PC-3 (cell line): ENCODE measurements around the gene ST8SIA5. TPM values are rescaled to one million over a fixed set of nuclear protein-coding genes. Genes with fewer than 3 reads are reported as not detected.

Experiments used
- ATAC-seq: fragments of 200-7000 bp; cut with Tn5 transposase; 2 replicates; pipeline ENCODE4 v1.9.1; 2020; ENCODE audit warnings: mild to moderate bottlenecking, moderate library complexity
- BruUV-seq: library from RNA; stranded (reverse); fragments of 400-500 nt; replicated peaks from 2 replicates; lab custom pipeline; 2021; lab: Mats Ljungman, UMichigan
- CTCF ChIA-PET: fragments of 300-600 bp; sonication (Branson Sonifier 250); formaldehyde crosslinking; loops from one replicate; lab custom pipeline; 2022; ENCODE audit warnings: antibody characterized with exemption; lab: Charles Lee
- POLR2A ChIA-PET: fragments of 300-600 bp; sonication (Branson Sonifier 250); formaldehyde crosslinking; loops from one replicate; lab custom pipeline; 2022; ENCODE audit warnings: antibody characterized with exemption; ENCODE audit not compliant: unreplicated experiment; lab: Charles Lee
- DNase-seq: peaks from one replicate; pipeline ENCODE4 v3.0.0-alpha.2; 2015
- H2AFZ ChIP-seq: fragments of 300-600 bp; sonication (generic); 2 replicates; pipeline ENCODE4 v1.6.0; 2016; ENCODE audit warnings: antibody characterized with exemption, low read length
- H3F3A ChIP-seq: fragments of 300-600 bp; sonication (generic); one replicate; pipeline ENCODE4 v1.6.0; 2017; ENCODE audit warnings: antibody characterized with exemption, low read length, control low read depth, mild to moderate bottlenecking; ENCODE audit not compliant: unreplicated experiment
- H3K27ac ChIP-seq: fragments of 300-600 bp; sonication (generic); 2 replicates; pipeline ENCODE4 v1.5.1; 2016; ENCODE audit warnings: mild to moderate bottlenecking, low read length
- H3K27me3 ChIP-seq: fragments of 300-600 bp; sonication (generic); 2 replicates; pipeline ENCODE4 v1.6.1; 2016; ENCODE audit warnings: low read length, mixed read lengths
- H3K36me3 ChIP-seq: fragments of 300-600 bp; sonication (generic); 2 replicates; pipeline ENCODE4 v1.6.1; 2016; ENCODE audit warnings: low read depth, mixed run types, low read length, mixed read lengths
- H3K4me1 ChIP-seq: fragments of 300-600 bp; sonication (generic); 2 replicates; pipeline ENCODE4 v1.5.1; 2016; ENCODE audit warnings: low read length; ENCODE audit not compliant: insufficient read depth
- H3K4me2 ChIP-seq: fragments of 300-600 bp; sonication (generic); 2 replicates; pipeline ENCODE4 v1.6.0; 2016; ENCODE audit warnings: low read length
- H3K4me3 ChIP-seq: fragments of 300-600 bp; sonication (generic); 2 replicates; pipeline ENCODE4 v1.5.1; 2016; ENCODE audit warnings: mild to moderate bottlenecking, low read length, mixed read lengths
- H3K79me2 ChIP-seq: fragments of 300-600 bp; sonication (generic); 2 replicates; pipeline ENCODE4 v1.6.1; 2017; ENCODE audit warnings: low read length, mixed read lengths
- H3K9ac ChIP-seq: fragments of 300-600 bp; sonication (generic); 2 replicates; pipeline ENCODE4 v1.6.0; 2016; ENCODE audit warnings: mild to moderate bottlenecking, low read length
- H3K9me2 ChIP-seq: fragments of 300-600 bp; sonication (generic); replicated peaks from 2 replicates; pipeline ENCODE4 v1.6.1; 2016; ENCODE audit warnings: mixed run types, low read length, mixed read lengths
- H3K9me3 ChIP-seq: fragments of 300-600 bp; sonication (generic); 2 replicates; pipeline ENCODE4 v1.6.1; 2016; ENCODE audit warnings: low read length, mixed read lengths
- H4K20me1 ChIP-seq: fragments of 300-600 bp; sonication (generic); 2 replicates; pipeline ENCODE4 v1.6.1; 2016; ENCODE audit warnings: low read length, mixed read lengths
- EZH2 ChIP-seq: fragments of 300-600 bp; sonication (generic); IDR thresholded peaks from one replicate; pipeline ENCODE4 v1.6.1; 2017; ENCODE audit warnings: antibody characterized with exemption, mild to moderate bottlenecking, low read length; ENCODE audit not compliant: unreplicated experiment
- EZH2phosphoT487 ChIP-seq: fragments of 300-600 bp; sonication (generic); IDR thresholded peaks from 2 replicates; pipeline ENCODE4 v1.6.1; 2018; ENCODE audit warnings: mild to moderate bottlenecking, antibody characterized with exemption, low read length, borderline replicate concordance
- intact Hi-C: fragments of 100-400 bp; cut with micrococcal nuclease; formaldehyde crosslinking; loops from 2 replicates; pipeline ENCODE4 v1.9.0; 2023
- total RNA-seq: library from RNA; depleted of rRNA; stranded (reverse); fragments of >200 nt; gene quantifications from 2 replicates; pipeline ENCODE4 v1.2.3, GENCODE V29; 2014
- TF ChIP-seq, protein P1 (sequence below): fragments of 300-600 bp; sonication (generic); conservative IDR thresholded peaks from 2 replicates; pipeline ENCODE4 v1.5.1; 2017; ENCODE audit warnings: antibody characterized with exemption, low read depth, mild to moderate bottlenecking, low read length

ST8SIA5 gene
- total RNA-seq, 1 experiment from 2014 or later: 0.04 TPM

DNA sequence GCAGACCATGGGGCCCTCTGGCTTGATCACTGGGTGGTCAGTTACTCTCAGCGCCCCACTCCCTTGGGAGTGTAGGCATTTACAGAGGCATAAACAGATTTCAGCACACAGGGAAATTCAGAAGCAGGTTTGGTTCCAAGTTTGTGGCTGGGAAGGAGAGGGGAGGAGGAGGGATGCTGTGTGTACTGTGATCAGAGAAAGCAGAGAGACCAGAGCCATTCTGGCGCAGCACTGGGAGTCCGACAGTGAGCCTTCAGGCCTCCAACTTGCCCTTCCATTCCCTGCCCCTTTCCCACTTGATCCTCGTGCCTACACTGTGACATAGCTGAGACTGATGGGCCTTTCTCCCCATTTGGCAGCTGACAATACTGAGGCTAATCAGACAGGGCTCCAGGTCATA, 52.0 kb downstream of the ST8SIA5 start:
- Histone ChIP-seq H3K9ac (no peak overlapping the region), H4K20me1 (no peaks in the 10 kb centered on the region), H3K9me2 (no peaks in the 10 kb centered on the region), H3K4me3 (no peak overlapping the region), H3K27ac (no peak overlapping the region), H3K4me1 (peaks cover 7% of the 10 kb centered on the region; the same call in 1 of the 2 replicates), H3K4me2 (no peak overlapping the region), H3K79me2 (no peaks in the 10 kb centered on the region), H3K27me3 (no peaks in the 10 kb centered on the region), H3K36me3 (no peaks in the 10 kb centered on the region), H3F3A (no peaks in the 10 kb centered on the region), H2AFZ (no peak overlapping the region), H3K9me3 (no peaks in the 10 kb centered on the region)
- ATAC-seq: no peak
- TF ChIP-seq EZH2phosphoT487 (no peak), EZH2 (no peak)
- TF ChIP-seq, protein P1, sequence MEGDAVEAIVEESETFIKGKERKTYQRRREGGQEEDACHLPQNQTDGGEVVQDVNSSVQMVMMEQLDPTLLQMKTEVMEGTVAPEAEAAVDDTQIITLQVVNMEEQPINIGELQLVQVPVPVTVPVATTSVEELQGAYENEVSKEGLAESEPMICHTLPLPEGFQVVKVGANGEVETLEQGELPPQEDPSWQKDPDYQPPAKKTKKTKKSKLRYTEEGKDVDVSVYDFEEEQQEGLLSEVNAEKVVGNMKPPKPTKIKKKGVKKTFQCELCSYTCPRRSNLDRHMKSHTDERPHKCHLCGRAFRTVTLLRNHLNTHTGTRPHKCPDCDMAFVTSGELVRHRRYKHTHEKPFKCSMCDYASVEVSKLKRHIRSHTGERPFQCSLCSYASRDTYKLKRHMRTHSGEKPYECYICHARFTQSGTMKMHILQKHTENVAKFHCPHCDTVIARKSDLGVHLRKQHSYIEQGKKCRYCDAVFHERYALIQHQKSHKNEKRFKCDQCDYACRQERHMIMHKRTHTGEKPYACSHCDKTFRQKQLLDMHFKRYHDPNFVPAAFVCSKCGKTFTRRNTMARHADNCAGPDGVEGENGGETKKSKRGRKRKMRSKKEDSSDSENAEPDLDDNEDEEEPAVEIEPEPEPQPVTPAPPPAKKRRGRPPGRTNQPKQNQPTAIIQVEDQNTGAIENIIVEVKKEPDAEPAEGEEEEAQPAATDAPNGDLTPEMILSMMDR: no peak
- no TSS peak for BruUV-seq
- CTCF ChIA-PET: no interaction called here
- POLR2A ChIA-PET: no interaction called here
- intact Hi-C loops: no loop called here
- DNase-seq: no peak

DNA sequence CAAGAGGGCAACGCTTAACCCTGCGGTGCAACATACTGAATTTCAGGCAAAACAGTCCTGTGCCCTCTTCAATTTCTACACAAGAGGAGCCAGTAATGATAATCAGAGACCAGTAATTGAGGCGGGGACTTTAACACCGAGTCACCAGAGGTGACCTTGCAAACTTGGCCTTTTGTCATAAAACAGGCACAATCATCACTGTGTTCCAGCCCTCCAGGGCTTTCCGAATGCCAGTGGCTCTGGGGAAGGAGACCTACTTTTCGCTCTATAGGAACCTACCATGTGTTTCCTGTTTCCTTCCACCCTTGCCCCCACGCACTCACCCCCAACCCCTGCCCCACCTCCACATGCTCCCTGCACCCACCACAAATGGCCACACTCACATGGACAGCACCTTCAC, 52.7 kb downstream of the ST8SIA5 start:
- DNase-seq (no peak), ATAC-seq (no peak)
- no peaks in the 10 kb centered on the region for H3K79me2 ChIP-seq
- no TSS peak for BruUV-seq
- H3K4me3 ChIP-seq: no peak overlapping the region
- ChIA-PET POLR2A (no interaction called here), CTCF (no interaction called here)
- no peak overlapping the region for H3K27ac ChIP-seq
- no peaks in the 10 kb centered on the region for H3F3A ChIP-seq
- H3K9ac ChIP-seq: no peak overlapping the region
- no peaks in the 10 kb centered on the region for H4K20me1 ChIP-seq
- H3K9me2 ChIP-seq: no peaks in the 10 kb centered on the region
- intact Hi-C loops: no loop called here
- H3K36me3 ChIP-seq: no peaks in the 10 kb centered on the region
- TF ChIP-seq EZH2 (no peak), EZH2phosphoT487 (no peak)
- TF ChIP-seq, protein P1: no peak
- H3K4me2 ChIP-seq: no peak overlapping the region
- H3K9me3 ChIP-seq: no peaks in the 10 kb centered on the region
- no peaks in the 10 kb centered on the region for H3K27me3 ChIP-seq
- peaks cover 7% of the 10 kb centered on the region; the same call in 1 of the 2 replicates for H3K4me1 ChIP-seq
- no peak overlapping the region for H2AFZ ChIP-seq

DNA sequence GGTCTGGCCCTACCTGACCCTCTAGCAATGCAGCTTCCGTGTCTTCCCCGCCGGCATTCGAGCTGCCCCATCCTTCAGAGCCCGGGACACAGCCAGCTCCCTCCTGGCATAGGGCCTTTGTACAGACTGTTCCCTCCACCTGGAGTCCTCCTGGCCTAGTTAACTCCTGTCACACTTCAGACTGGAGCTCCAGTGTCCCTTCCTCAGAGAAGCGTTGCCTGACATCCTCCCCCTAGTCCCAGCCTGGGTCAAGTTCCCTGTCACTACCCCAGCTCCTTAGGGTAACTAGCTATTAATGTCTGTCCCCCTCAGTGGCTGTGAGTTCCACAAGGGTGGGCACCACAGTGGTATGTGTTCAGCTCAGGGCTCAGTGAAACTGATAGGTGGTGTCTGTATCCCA, 54.4 kb downstream of the ST8SIA5 start:
- no peak for DNase-seq
- ChIA-PET CTCF (no interaction called here), POLR2A (no interaction called here)
- H4K20me1 ChIP-seq: no peaks in the 10 kb centered on the region
- no peaks in the 10 kb centered on the region for H3K27me3 ChIP-seq
- no peak for ATAC-seq
- H3K4me2 ChIP-seq: no peak overlapping the region
- no peak overlapping the region for H3K27ac ChIP-seq
- BruUV-seq: no TSS peak
- intact Hi-C loops: no loop called here
- H3K4me1 ChIP-seq: peaks cover 7% of the 10 kb centered on the region; the same call in 1 of the 2 replicates
- TF ChIP-seq EZH2phosphoT487: no peak
- TF ChIP-seq EZH2: no peak
- TF ChIP-seq, protein P1: no peak
- H3F3A ChIP-seq: no peaks in the 10 kb centered on the region
- H2AFZ ChIP-seq: no peak overlapping the region
- no peaks in the 10 kb centered on the region for H3K79me2 ChIP-seq
- no peak overlapping the region for H3K9ac ChIP-seq
- H3K9me2 ChIP-seq: no peaks in the 10 kb centered on the region
- no peaks in the 10 kb centered on the region for H3K9me3 ChIP-seq
- H3K4me3 ChIP-seq: no peak overlapping the region
- no peaks in the 10 kb centered on the region for H3K36me3 ChIP-seq
